A549 (cell line): Measurements from ENCODE around the gene CXXC5.

Experiments used
- CHD2 ChIP-seq: fragments of 150-350 bp; IDR thresholded peaks from 2 replicates; pipeline ENCODE4 v1.6.1; 2014; ENCODE audit warnings: low read length; ENCODE audit not compliant: partially characterized antibody
- EP300 ChIP-seq, 2 experiments: fragments of >200 bp; sonication (Bioruptor Twin); formaldehyde crosslinking; IDR thresholded peaks; 2 replicates in 1 of 2; 3 replicates in 1 of 2; pipeline ENCODE4 v1.6.1; 2016 to 2017
- GATA3 ChIP-seq: IDR thresholded peaks from 2 replicates; pipeline ENCODE4 v1.6.1; 2012; ENCODE audit warnings: borderline replicate concordance

DNA sequence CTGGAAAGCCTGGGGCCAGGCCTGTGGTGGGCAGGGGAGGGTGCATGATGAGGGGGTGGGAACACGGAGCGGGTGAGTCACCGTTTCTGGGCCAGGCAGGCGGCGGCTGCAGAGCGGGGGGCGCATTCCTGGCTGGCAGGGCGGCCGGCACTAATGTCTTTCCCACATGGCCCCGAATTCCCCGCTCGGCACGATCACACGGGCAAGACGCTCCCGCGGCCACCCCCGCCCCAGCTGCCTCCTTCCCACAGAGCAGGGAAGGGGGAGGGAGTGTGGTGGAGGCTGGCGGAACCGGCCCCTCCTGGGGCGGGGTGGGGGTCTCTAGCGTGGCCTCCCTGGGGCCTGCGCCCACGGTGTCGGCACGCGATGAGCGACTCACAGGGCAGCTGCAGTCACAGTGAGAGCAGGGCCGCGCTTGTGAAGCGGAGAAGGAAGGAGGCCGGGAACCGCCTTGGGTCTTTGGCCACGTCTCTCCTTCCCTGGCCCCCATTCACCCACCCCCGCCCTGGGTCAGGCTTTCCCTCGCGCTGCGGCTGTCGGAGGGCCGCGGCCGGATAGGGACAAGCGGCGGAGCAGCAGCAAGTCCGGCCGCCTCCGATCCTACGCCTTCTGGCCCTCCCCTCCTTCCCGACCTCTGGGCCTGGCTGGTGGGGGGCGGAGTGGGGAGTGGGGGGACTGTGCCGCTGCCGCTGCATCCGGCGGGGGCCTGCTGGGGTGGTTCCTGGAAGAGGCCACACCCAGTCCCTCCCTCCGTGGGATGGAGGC, 48.9 kb downstream of the CXXC5 start:
- TF ChIP-seq CHD2 (no peak), GATA3 (no peak), EP300 (IDR thresholded peaks at IDR 0.05) (no peak)
